NB4 (cell line): ENCODE data around the gene CRYM.

Experiments used
- CTCF ChIP-seq: IDR thresholded peaks from one replicate; pipeline ENCODE4 v1.5.1; 2012; ENCODE audit warnings: low read depth, low read length
- MYC ChIP-seq: IDR thresholded peaks from 2 replicates; pipeline ENCODE4 v1.6.1; 2011; ENCODE audit warnings: low read depth, low read length
- POLR2A ChIP-seq: IDR thresholded peaks from 2 replicates; pipeline ENCODE4 v1.6.1; 2011; ENCODE audit warnings: mild to moderate bottlenecking; ENCODE audit not compliant: insufficient read length; ENCODE audit errors: extremely low read depth
- TF ChIP-seq, protein P1 (sequence below): IDR thresholded peaks from 2 replicates; pipeline ENCODE4 v1.6.1; 2011; ENCODE audit warnings: low read depth, low read length

DNA sequence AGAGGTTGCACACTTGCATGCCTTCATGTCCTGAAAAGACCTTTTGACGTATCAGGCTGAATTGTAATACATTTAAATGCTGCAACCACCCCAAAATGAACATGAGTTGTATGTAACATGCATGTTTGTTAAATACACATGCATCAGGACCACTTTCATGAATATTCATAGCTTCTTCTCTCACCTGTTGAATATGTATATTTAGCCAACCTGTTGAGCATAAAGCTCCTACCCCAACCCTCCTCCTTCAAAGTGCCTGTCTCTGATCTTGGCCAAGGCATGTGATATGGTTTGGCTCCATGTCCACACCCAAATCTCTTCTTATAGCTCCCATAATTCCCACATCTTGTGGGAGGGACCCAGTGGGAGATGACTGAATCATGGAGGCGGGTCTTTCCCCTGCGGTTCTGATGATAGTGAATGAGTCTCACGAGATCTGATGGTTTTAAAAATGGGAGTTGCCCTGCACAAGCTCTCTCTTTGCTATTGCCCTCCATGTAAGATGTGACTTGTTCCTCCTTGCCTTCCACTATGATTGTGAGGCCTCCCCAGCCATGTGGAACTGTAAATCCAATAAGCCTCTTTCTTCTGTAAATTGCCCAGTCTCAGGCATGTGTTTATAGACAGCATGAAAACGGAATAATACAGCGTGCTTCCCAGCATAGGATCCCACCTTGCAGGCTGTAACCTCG, 3.8 kb upstream of the CRYM start:
- TF ChIP-seq CTCF, result no peak
- TF ChIP-seq POLR2A, result no peak
- TF ChIP-seq, protein P1, sequence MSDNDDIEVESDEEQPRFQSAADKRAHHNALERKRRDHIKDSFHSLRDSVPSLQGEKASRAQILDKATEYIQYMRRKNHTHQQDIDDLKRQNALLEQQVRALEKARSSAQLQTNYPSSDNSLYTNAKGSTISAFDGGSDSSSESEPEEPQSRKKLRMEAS, result no peak
- TF ChIP-seq MYC, result no peak
